ENCODE measurements around the gene PPFIA2.

PPFIA2 gene

DNA sequence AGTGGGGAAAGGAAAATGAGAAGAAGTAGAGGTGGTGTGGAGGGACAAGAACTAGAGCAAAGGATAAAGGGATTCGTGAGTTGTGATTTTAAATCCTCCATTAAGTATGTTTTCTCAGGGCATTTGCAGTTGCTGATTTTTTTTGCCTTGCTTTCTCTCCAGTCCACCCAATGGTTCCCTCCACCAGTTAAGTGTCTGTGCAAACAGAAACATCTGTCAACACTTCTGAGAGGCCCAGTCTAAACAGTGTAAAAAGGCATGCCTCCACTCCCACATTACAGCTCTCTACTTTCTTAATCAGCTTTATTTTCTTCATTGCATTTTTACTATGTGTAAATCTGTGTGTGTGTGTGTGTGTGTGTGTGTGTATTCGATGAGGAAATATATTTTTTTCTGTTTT is 141.2 kb downstream of the PPFIA2 start:
- no peak for TF ChIP-seq ZC3H10 (CRISPR knock-in tag; IDR thresholded peaks at IDR 0.05)
- no peak for TF ChIP-seq CSDC2 (CRISPR knock-in tag; IDR thresholded peaks at IDR 0.05)
- no peak for TF ChIP-seq ISL1 (CRISPR knock-in tag; IDR thresholded peaks at IDR 0.05)
- no peak for TF ChIP-seq SNAI2 (CRISPR knock-in tag; IDR thresholded peaks at IDR 0.05)
- TF ChIP-seq, protein P1, sequence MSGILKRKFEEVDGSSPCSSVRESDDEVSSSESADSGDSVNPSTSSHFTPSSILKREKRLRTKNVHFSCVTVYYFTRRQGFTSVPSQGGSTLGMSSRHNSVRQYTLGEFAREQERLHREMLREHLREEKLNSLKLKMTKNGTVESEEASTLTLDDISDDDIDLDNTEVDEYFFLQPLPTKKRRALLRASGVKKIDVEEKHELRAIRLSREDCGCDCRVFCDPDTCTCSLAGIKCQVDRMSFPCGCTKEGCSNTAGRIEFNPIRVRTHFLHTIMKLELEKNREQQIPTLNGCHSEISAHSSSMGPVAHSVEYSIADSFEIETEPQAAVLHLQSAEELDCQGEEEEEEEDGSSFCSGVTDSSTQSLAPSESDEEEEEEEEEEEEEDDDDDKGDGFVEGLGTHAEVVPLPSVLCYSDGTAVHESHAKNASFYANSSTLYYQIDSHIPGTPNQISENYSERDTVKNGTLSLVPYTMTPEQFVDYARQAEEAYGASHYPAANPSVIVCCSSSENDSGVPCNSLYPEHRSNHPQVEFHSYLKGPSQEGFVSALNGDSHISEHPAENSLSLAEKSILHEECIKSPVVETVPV (CRISPR knock-in tag; IDR thresholded peaks at IDR 0.05): no peak
- no peak for TF ChIP-seq ZFP30 (CRISPR knock-in tag; IDR thresholded peaks at IDR 0.05)
- no peak for TF ChIP-seq TOX (CRISPR knock-in tag; IDR thresholded peaks at IDR 0.05; ENCODE audit: borderline replicate concordance)
- TF ChIP-seq ESRRG (CRISPR knock-in tag; IDR thresholded peaks at IDR 0.05): no peak
- ATAC-seq: no peak

DNA sequence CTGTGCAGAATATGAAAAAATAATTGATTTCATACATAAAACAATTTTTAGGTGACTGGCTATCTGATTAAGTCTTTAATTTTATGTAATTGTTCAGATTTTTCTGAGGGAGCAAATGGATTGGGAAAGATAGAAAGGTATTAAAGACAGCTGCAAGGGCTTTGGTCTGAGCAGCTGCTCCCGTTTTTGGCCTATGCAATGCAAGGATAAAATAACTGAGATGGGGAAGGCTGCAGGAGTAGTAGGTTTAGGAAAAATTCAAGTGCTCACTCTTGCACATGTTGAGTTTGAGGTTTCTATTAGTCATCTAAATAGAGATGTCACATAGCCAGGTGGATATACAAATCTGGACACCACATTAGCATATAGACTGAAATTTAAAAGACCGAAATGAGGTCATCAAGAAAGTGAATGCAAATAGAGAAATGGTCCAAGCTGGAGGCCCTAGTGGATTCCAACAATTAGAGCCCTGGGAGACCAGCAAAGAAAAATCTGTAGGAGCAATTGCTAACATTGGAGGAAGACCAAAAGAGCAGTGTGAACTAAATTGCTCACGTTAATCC is 144.0 kb downstream of the PPFIA2 start:
- TF ChIP-seq ZFP3 (CRISPR knock-in tag; IDR thresholded peaks at IDR 0.05) (no peak), ZNF8 (CRISPR knock-in tag; IDR thresholded peaks at IDR 0.05) (no peak), ARNTL (CRISPR knock-in tag; IDR thresholded peaks at IDR 0.05; ENCODE audit: borderline replicate concordance, low read depth) (no peak), CSDC2 (CRISPR knock-in tag; IDR thresholded peaks at IDR 0.05) (no peak), GLIS3 (CRISPR knock-in tag; IDR thresholded peaks at IDR 0.05) (no peak), TOX (CRISPR knock-in tag; IDR thresholded peaks at IDR 0.05; ENCODE audit: borderline replicate concordance) (no peak), SNAI2 (CRISPR knock-in tag; IDR thresholded peaks at IDR 0.05) (no peak), ZNF70 (CRISPR knock-in tag; IDR thresholded peaks at IDR 0.05) (no peak), ZFP30 (CRISPR knock-in tag; IDR thresholded peaks at IDR 0.05) (no peak), ISL1 (CRISPR knock-in tag; IDR thresholded peaks at IDR 0.05) (no peak), PPARA (CRISPR knock-in tag; IDR thresholded peaks at IDR 0.05; ENCODE audit: borderline replicate concordance) (no peak)
- TF ChIP-seq, protein P2, sequence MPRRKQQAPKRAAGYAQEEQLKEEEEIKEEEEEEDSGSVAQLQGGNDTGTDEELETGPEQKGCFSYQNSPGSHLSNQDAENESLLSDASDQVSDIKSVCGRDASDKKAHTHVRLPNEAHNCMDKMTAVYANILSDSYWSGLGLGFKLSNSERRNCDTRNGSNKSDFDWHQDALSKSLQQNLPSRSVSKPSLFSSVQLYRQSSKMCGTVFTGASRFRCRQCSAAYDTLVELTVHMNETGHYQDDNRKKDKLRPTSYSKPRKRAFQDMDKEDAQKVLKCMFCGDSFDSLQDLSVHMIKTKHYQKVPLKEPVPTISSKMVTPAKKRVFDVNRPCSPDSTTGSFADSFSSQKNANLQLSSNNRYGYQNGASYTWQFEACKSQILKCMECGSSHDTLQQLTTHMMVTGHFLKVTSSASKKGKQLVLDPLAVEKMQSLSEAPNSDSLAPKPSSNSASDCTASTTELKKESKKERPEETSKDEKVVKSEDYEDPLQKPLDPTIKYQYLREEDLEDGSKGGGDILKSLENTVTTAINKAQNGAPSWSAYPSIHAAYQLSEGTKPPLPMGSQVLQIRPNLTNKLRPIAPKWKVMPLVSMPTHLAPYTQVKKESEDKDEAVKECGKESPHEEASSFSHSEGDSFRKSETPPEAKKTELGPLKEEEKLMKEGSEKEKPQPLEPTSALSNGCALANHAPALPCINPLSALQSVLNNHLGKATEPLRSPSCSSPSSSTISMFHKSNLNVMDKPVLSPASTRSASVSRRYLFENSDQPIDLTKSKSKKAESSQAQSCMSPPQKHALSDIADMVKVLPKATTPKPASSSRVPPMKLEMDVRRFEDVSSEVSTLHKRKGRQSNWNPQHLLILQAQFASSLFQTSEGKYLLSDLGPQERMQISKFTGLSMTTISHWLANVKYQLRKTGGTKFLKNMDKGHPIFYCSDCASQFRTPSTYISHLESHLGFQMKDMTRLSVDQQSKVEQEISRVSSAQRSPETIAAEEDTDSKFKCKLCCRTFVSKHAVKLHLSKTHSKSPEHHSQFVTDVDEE (CRISPR knock-in tag; IDR thresholded peaks at IDR 0.05): no peak
- TF ChIP-seq, protein P1 (CRISPR knock-in tag; IDR thresholded peaks at IDR 0.05): no peak
- TF ChIP-seq, protein P3, sequence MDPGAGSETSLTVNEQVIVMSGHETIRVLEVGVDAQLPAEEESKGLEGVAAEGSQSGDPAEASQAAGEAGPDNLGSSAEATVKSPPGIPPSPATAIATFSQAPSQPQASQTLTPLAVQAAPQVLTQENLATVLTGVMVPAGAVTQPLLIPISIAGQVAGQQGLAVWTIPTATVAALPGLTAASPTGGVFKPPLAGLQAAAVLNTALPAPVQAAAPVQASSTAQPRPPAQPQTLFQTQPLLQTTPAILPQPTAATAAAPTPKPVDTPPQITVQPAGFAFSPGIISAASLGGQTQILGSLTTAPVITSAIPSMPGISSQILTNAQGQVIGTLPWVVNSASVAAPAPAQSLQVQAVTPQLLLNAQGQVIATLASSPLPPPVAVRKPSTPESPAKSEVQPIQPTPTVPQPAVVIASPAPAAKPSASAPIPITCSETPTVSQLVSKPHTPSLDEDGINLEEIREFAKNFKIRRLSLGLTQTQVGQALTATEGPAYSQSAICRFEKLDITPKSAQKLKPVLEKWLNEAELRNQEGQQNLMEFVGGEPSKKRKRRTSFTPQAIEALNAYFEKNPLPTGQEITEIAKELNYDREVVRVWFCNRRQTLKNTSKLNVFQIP (CRISPR knock-in tag; IDR thresholded peaks at IDR 0.05; ENCODE audit: borderline replicate concordance, low read depth): no peak
- TF ChIP-seq, protein P4, sequence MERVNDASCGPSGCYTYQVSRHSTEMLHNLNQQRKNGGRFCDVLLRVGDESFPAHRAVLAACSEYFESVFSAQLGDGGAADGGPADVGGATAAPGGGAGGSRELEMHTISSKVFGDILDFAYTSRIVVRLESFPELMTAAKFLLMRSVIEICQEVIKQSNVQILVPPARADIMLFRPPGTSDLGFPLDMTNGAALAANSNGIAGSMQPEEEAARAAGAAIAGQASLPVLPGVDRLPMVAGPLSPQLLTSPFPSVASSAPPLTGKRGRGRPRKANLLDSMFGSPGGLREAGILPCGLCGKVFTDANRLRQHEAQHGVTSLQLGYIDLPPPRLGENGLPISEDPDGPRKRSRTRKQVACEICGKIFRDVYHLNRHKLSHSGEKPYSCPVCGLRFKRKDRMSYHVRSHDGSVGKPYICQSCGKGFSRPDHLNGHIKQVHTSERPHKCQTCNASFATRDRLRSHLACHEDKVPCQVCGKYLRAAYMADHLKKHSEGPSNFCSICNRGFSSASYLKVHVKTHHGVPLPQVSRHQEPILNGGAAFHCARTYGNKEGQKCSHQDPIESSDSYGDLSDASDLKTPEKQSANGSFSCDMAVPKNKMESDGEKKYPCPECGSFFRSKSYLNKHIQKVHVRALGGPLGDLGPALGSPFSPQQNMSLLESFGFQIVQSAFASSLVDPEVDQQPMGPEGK (CRISPR knock-in tag; IDR thresholded peaks at IDR 0.05; ENCODE audit: borderline replicate concordance): no peak
- TF ChIP-seq, protein P5, sequence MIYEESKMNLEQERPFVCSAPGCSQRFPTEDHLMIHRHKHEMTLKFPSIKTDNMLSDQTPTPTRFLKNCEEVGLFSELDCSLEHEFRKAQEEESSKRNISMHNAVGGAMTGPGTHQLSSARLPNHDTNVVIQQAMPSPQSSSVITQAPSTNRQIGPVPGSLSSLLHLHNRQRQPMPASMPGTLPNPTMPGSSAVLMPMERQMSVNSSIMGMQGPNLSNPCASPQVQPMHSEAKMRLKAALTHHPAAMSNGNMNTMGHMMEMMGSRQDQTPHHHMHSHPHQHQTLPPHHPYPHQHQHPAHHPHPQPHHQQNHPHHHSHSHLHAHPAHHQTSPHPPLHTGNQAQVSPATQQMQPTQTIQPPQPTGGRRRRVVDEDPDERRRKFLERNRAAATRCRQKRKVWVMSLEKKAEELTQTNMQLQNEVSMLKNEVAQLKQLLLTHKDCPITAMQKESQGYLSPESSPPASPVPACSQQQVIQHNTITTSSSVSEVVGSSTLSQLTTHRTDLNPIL (CRISPR knock-in tag; IDR thresholded peaks at IDR 0.05; ENCODE audit: low read depth): no peak
- ATAC-seq: no peak
